NCI-H460 (cell line): ENCODE results near the gene IARS1. TPM values are rescaled to one million over a fixed set of nuclear protein-coding genes. Genes with fewer than 3 reads are reported as not detected.

Experiments used
- DNase-seq: peaks from one replicate; pipeline ENCODE4 v3.0.0-alpha.2; 2016; ENCODE audit warnings: low read depth; ENCODE audit errors: extremely low read depth
- polyA plus RNA-seq: library from polyadenylated mRNA; depleted of rRNA; stranded (reverse); fragments of >200 nt; gene quantifications from 2 replicates; pipeline ENCODE4 v1.2.3, GENCODE V29; 2014; cell fraction: nucleus; rRNA removed
- total RNA-seq: library from RNA; depleted of rRNA; stranded (reverse); fragments of >200 nt; shearing (Covaris generic); gene quantifications from 2 replicates; pipeline ENCODE4 v1.2.3, GENCODE V29; 2014; rRNA removed

Gene IARS1
- total RNA-seq = 651 and 698 TPM in 2 replicates
- 284 and 331 TPM in 2 replicates for polyA plus RNA-seq

DNA sequence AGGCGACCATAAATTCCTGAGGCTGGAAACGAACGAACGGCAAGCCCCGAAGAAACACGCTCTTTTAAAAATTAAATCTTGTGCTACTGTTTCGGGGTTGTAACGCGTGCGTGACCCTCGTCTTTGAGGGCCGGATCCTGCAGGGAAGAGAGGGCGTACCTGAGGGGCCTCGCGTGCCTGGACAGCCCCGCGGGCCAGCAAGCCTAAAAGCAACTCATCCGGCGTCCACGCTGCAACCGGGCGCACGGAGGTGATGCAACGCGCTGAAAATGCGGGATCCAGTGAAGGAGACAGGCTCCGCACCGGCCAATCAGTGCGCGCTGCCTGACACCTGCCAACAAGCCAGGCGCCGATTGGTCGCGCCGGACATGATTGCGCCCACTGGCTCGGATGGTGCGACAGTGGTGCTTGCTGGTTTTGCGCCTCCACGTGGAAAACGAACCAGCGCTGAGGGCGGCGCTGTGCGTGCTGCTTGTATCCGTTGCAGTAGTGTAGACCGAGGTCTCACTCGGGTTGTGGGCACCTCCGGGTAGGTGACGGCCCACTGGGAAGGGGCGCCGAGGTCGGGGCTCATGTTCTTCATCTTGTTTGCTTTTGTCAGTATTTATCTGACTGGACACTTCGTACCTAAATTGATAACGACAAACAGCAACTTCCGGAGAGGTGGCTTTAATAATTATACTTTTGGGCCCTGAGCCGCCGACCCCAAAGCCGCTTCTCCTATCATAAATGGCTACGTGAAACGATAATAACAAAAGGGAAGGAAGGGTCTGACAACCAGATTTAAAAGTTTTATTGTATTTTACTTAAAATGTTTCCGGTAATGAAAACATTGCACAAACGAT lies at the start of gene IARS1:
Gene IARS1, minus strand, starts transcription at position 246 of the 845 bp plus-strand sequence. CDS start 4,278 bp downstream, outside the sequence.
- DNase-seq = peak; percentile 99

DNA sequence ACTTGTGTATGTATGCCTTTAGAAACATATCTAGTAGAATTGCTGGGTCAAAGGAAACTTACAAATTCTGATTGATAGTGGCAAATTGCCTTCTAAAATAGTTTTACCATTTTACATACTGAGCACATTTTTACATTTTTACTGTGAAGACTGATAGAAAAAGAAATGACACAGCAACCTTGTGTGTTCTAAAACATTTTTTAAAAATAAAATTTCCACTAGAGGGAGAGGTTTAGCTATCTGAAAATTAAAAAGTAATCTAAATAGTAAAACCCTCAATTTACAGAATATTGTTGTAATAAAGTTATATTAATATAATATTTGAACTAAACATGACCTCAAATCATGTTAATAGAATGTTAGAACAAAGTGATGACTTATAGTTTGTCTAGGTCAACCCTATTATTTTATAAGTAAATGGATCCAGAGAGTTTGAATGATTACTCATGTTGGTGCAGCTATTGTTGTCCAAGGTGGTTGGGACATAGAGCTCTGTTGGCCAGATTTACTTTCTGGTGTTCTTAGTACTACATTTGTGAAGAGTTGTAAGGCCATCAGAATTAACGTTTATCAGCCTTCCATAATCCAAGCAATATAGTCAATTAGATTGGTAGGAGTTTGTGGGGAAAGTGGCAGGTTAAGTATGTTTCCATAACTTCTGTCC lies 49.5 kb upstream of the IARS1 start:
- DNase-seq = no peak

DNA sequence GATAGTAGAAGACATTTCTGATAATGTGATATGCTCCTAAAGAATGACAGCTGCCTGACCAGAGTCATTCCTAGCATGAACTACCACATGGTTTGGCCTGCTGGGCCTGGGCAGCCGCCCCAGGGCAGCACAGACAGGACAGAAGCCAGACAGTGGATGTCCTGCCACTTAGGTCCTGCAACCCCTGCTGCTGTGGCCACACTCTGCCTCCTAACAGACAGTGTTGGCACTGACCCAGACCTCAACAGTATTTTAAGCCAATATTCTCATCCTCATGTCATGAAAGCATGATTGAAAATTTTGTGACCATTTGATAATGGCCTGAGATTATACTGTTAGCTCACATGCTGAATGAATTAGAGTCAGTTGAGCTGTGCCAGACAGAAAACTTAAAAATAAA lies 48.1 kb upstream of the IARS1 start:
- no peak for DNase-seq

DNA sequence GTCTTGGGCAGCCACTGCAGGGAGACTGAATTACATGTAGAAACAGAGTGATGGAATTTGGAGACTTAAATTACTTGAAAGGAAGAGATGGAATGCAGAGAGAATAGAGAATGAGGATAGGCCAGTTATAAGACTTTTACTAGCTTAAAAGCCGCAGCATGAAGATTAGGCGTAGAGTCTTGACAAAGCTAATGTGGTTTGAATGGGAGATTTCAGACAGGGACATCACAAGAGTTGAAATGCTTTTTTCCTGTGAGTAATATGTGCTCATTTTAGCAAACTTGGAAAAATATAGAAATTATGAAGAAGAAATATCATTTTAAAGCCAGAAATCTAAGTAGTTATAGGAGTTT lies 39.8 kb upstream of the IARS1 start:
- DNase-seq = no peak

DNA sequence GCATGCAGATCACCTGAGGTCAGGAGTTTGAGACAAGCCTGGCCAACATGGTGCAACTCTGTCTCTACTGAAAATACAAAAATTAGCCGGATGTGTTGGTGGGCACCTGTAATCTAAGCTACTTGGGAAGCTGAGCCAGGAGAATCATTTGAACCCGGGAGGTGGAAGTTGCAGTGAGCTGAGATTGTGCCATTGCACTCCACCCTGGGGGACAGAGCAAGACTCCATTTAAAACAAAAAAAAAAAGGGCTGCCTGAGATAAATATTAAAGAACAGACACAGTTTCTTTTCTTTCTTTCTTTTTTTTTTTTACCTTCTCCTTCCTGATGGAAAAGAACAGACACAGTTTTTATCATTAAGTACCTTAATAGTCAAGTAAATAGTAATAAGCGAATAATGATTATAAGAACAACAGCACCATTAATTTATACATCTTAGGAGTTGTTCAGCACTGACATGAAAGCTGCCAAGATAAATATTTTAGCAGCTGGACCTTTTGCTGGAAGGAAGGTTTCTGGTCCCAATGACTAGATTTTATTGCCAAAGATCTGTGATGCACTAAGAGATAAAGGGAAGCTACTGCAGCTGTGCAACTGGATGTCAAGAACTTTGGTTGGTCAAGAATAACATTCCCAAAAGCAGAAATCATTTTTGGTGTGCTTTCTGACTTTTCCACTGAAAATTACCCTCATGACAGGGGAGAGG lies 39.2 kb upstream of the IARS1 start:
- DNase-seq = no peak

DNA sequence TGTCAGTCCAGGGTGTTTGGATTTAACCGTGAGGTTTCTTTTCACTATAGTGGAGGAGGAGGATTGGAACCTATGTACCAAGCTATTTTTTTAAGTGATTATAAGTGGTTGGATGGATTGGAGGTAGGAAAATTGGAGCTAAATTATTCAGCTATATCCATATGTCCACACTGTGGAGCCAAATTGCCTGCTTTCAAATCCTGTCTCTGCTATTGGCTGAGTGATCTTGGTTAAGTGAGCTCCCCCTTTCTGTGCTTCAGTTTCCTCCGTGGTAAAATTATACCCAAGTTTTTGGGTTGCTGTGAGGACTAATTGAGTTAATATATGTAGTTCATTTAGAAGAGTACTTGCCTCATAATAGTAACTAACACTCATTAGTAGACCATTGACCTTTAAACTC lies 34.7 kb upstream of the IARS1 start:
- DNase-seq = peak; percentile 19

DNA sequence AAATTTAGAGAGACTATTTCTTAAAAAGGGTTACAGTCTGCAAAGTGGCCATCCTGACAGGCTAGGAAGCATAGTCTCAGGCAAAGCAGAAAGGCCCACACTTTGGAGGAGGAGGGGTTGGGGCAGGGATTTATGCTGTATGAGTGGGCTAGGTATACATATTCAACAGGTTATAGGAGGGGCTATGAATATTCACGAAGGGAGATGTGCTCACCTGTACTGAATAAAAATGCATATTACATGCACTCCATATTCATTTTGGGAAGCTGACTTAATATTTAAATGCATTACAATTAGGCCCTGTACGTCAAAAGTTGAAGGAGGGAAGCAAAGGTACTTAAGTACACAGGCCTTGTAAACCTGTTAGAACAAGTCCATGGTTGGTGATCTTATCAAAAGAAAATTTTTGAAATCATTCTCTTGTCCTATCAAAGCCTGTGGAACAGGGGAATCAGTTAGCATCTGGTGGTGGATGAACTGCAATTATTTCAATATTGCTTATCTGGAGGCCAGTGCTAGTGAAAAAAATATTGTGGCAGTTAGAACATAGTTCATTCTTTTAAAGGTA lies 33.9 kb upstream of the IARS1 start:
- no peak for DNase-seq

DNA sequence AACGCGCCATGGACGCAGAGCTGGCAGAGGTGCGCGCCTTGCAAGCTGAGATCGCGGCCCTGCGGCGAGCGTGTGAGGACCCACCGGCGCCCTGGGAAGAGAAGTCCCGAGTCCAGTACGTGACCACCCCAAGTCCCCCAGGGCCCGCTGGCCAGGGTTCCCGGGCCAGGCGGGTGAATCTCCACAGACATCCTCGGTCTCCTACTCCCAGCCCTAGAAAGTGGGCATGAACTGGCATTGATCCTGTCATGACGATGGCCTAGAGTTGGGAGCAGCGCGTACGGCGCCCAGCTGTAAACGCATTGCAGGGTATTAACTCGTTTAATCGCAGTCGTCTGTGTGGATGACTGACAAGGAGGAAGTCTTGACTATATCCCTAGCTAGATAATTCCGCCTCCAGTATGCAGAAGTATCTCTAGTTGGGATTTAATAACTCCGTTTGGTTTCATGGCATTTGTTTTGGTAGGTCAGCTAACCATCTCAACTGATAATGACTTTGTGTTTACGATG lies 32.5 kb upstream of the IARS1 start:
- DNase-seq = no peak

DNA sequence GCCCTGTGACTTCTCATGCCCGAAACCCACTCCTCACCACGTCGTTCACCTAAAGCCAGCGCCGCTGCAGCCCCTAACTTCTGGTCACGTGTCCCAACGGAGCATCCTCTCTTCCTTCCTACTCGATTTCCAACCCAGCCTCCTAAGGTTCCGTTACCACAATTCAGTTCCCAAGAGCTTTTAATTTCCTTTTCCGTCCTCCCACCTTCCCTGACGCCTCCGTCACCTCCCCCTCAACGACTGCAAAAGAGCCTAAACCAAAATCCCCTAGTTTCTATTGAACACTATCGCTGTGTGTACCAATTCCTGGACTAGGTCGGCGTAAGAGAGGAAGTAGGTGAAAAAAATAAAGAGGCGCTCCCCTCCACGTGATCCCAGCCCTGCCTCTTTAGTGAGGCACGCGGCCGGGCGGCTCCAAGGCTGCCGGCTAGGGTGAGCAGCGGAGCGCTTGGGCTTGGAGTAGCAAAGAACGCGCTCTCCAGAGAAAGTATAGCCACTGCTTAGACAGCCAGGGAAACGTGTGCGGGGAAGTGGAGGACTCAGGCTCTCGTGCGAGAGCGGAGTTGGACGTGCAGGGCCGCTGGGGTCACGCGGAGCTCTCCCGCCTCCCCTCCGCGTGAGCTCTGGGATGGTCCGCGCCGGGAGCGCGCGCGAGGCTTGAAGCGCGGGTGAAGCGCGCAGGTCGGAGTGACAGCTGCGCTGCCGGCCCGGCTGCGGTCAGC lies 31.9 kb upstream of the IARS1 start, which contains the start of the genes CENPP and NOL8:
Gene CENPP, plus strand, starts transcription at position 685 of the 722 bp plus-strand sequence.
Gene NOL8, minus strand, starts transcription at position 82 of the 722 bp plus-strand sequence. CDS start 1,189 bp downstream, outside the sequence.
- peak; percentile 85 for DNase-seq

DNA sequence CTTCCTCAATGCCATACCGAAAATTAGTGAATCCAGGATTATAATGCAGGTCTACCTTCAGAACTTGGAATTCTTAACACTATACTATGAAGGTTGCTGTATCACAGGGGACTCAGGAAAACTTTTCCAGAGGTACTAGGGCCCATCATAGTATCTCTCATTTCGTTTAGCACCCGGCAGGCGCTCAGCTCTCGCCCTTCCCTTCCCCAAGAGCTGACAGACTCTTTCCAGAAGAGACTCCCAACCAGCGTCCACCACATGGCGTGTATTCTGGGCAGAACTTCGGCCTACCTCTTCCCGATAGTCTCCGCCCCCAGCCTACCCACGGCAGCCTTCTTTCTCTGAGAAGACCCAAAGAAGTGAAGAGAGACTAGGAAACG lies 31.4 kb upstream of the IARS1 start:
- no peak for DNase-seq

DNA sequence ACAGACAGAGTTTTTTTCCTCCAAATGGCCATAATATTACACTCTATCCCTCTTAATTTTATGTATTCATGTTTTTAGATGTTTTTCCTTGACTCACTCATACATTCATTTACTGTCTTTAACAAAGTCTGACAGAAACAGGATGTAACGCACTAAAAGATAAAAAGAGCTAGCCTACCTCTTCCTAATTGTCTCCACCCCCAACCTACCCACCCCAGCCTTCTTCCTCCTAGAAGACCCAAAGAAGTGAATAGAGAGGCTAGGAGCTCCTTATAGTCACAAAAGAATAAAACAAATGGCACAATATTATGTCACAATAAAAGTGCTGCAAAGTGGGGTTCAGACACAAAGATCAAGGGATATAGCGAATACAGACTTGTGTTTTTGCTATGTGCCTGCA lies 30.9 kb upstream of the IARS1 start:
- DNase-seq = no peak

DNA sequence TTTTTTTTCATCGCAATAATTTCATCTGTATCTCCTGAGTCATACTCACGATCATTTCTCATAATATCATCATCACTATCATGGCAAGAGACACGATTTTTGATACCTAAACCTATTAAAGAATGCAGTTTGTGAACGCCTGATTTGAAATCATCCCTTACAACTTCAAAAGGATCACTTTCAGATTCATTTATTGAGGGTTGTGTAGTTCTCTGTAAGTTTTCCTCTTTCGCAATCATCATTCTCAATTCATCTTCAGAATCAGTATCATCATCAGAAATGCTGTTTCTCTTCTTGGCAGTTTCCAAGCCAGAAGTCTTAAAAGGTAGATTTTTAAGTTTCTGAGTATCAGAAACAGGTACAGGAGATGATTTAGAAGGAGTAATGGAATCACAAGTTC lies 22.0 kb upstream of the IARS1 start:
- no peak for DNase-seq

DNA sequence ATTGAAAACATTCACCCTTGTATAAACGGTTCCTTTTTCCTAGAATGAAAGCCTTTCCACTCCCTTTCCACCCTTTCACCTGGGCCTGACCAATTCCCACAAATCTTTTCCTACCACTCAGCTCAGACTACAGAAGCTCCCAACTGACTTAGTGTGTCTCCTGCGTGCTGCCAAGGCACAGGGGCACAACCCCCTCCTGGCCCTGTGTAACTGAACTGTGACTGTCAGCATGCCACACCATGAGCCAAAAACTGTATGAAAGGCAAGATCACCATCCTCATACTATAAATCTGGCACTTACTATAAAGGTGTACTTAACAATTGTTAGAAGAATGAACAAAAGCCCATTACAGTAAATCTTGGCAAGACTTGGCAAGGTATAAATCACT lies 20.1 kb upstream of the IARS1 start:
- DNase-seq = no peak

DNA sequence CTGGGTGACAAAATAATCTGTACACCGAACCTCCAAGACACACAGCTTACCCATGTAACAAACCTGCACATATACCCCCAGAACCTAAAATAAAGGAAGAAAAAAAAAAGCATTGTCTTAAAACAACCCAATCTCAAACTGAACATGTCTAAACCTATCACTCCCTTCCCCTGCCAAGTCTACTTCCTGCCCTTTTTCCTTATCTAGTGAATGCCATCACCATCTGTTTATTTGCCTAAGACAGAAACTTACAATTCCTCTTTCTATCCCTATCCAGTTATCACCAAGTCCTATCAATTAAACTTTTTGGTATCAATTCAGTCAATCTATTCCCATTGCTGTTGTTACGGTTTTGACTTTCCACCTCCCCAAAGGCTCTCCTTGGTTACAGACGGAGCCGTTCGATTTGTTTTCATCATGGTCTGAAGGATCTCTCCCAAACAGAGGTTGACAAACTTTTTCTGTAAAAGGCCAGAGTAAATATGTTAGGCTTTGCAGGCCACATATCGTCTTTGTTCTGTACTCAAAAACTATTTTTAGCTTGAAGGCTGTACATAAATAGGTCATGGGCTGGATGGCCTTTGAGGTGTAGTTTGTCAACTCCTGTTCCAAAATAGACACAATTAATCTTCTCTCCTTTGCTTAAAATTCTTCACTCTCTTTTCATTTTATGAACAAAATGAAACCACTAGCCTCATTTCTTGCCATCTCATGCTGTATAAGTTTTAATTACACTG lies 19.6 kb upstream of the IARS1 start:
- no peak for DNase-seq

DNA sequence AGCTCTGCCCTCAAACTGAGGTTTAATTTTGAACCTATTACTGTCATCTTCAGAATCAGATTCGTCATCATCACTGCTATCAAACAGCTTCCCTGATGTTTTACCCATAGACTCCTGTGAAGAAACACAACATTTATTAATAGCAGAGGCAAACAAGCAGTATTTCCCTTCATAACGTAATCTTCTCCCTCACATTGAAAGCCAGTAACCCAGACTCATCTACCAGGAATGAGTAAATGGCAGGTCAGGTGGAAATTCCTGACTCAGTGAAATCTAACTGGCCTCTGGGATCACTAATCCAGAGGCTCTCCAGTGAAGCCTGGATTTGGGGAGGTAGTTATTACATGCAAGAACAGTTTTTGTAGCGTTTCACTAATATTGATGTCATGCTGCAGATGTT lies 17.1 kb upstream of the IARS1 start:
- no peak for DNase-seq

DNA sequence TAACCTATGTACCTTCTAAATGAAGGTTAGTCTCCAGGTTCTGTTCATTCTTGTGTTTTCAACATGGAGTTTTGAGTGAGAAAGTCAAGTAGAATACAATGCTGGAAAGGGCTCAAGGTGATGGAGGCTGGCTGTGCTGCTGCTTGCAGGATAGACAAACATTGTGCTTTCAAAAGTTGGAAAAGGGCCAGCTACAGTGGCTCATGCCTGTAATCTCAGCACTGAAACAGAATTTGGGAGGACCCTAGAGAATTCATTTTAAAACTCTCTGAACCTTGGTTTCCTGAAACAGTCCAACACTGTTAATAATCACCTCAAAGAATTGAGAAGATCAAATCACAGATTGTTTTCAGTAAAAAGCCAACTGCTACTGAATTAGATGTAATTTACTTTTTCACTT lies 15.4 kb upstream of the IARS1 start:
- no peak for DNase-seq

DNA sequence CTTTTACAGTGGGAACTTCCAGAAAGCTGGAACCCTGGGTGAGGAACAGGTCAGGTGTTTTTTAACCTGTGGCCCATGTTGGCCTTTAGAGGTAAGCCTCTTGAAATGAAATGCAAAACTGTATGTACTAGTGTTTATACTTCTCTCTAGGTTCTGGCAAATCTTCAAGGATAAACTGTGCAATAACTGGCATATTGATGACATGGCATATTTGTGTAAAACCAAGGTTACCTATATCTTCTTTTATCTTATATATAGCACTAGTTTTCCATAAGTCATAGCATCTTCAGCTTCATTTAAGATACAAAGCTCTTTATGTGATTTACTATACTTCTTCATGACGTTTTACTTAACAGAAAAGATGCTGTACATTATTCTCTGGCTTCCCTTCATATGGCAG lies 7.4 kb upstream of the IARS1 start:
- DNase-seq = no peak

DNA sequence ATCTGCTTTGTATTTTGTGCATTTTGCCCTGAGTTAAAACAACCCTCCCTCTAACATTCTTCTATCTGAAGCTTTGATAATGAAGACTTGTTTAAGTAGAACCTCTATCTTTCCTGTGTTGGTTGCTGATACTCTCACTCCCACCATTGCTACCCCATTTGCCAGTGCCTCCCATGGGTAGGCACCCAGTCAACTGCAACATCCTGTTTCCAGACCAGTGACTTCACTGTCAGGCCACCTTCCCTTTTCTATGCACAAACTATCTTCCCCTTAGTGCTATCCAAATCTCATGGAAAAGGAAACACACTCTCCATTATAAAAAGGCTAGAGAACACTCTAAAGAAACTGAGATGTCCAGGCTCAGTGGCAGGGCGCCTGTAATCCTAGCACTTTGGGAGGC lies 5.6 kb upstream of the IARS1 start:
- no peak for DNase-seq

DNA sequence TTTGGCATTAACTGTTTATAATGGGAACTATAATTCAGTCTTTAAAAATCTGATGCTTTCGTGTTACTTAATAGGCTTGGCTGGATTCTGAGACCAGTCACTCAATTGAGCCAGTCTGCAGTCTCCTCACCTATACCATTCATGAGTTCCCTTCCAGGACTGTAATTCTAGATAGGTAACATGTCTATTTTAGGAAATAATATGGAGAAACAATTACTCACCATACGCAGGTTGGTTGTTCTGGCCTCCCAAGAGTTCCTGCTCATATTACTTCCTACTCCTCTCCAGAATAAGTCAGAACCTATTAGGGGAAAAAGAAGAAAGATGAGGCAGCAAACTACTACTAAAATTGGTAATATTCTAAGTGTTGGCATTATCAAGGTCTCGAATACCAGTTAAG lies 4.5 kb upstream of the IARS1 start:
- DNase-seq = no peak
